ENCODE data around the gene HIVEP2. TPM values are rescaled to one million over a fixed set of nuclear protein-coding genes. Genes with fewer than 3 reads are reported as not detected.

The HIVEP2 gene
- total RNA-seq, 4 donors from 2014 or later: 17.5 to 21.8 (median 20.6) TPM

GRCh38 chr6:142887517-142887916 is 57.5 kb downstream of the HIVEP2 start:
- no peak for TF ChIP-seq CTCF (IDR thresholded peaks at IDR 0.05; ENCODE audit: low read depth)

DNA sequence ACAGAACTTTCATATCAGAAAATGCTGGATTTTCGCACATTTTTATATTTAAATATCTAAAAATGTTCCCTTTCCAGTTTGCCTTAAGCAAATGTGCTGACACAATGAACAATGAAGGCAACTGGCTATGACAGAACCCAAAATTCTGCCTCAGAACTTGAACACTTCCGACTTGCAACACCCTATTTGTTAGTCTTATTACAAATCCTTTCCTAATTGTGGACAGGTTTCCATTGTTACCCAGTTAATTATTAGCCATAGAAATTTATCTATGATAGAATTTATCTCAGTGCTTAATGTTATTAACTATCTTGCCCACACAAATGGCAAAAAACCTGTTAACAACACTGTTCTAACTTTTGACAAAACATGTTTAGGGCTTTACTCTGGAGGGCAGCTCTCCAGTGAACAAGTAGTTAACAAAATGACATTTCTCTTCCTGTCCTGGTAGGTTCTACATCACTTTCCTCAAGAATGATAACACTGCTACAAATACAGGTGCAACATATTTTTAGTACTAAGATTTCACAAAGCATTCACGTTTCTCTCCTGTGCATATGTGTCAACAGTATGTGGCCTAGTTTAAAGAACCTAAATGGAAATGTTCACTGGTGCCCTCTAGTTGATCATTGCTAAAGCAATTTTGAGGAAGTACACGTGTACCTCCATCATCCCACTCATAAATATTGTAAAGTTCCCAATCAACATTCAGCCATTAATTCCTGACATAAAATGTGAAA is 58.4 kb downstream of the HIVEP2 start:
- TF ChIP-seq CTCF (IDR thresholded peaks at IDR 0.05; ENCODE audit: low read depth): no peak

DNA sequence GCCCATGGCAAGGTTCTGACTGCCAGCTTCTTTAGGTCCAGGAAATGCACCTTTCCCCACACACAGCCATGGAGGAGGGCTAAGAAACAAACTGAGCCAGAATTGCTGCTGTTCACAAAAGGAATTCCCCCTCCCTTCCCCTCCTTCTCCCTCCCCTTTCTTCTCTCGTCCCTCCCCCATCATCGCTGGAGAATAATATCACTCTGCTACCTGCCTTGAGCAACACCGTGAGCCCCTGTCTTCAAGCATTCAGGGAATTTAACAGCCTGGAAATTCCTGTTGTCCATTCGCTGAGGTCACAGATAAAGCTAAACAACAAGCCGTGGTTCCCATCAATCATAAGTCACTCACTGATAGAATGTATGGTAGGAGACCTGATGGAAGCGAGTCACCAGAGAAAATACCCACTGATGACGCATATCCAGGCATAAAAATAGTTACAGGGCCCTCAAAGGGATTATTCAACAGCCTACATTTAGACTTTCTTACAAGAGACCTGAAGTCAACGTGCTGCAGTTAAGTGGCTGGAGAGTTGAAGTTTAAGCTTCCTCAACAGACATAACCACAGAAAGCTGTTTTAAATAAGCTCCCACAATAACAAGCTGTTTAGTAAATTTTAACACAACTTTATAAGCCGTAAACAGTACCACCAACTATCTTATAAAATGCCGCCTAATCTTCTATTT is 59.7 kb downstream of the HIVEP2 start:
- TF ChIP-seq CTCF (IDR thresholded peaks at IDR 0.05; ENCODE audit: low read depth): no peak

DNA sequence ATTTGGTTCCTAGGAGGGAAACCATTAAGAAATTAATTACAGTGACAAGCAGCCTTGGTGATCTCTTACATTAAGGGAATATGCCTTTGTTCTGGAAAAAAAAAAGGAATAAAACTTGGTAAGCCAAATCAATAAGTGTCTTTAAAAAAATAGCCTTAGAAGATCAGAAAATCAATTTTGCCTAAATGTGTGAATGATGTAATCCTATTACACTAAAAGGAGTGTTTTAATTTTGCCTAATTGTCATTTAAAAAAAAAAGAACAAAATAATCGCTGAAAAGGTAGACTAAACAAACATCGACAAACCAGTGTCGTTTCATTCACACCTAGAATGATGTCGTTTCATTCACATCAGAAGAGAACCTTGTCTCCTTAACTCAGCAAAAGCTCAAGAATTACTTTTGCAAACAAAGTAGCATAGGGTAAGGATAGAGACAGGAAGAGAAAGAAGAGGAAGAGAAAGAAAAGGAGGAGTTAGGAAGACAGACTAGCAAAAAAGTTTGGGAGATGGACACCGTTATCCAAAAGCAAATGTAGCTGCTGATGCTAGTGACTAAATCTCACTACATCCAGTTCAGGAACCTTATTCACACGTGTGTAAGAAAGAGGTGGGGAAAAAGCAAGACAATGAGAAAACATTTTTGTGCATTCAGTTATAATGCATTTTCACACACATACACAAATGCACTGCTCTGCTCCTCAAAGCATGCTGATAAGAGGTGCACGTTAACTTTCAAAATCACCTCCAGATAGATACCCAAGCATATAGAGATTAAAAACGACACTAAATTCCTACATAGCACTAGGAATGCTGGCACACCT is 60.6 kb downstream of the HIVEP2 start:
- no peak for TF ChIP-seq CTCF (IDR thresholded peaks at IDR 0.05; ENCODE audit: low read depth)

GRCh38 chr6:142883011-142883410 is 62.0 kb downstream of the HIVEP2 start:
- no peak for TF ChIP-seq CTCF (IDR thresholded peaks at IDR 0.05; ENCODE audit: low read depth)

DNA sequence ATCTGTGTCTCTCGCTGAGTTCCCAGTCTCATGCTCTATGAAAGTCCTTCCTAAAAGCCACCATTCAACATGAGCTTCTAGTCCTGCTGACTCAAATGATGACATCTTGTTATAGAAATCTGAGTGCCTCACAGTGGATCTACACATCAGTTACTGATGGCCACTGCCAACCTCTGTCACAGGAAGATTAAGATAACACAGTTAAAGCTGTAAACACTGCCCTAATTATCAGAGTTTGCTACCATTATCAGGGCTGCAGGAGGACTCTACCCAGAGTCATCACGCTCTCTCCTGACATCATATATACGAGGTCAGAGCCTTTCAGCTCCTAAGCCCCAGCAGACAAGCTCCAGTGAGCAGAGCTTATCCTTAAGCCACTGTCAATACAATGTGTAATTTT is 63.2 kb downstream of the HIVEP2 start:
- TF ChIP-seq CTCF (IDR thresholded peaks at IDR 0.05; ENCODE audit: low read depth): no peak

DNA sequence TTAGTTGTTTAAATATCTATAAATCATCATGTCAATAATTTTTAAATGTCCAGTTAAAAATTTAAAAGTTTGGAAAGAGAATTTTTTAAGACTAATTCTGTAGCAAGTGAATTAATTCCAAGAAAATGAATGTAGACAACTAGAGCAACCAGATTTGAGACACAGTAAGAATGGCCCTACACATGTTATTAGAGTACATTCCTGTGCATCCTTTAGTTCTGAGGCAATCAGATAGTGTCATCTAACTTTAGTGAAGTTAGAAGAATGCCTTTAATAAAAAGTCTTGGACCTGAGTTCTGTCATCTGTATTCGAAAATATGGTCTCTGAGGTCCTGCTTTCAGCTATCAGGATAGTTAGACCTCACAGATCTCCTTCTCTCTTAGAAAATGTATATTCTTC is 63.7 kb downstream of the HIVEP2 start:
- no peak for TF ChIP-seq CTCF (IDR thresholded peaks at IDR 0.05; ENCODE audit: low read depth)
